ENCODE measurements around the gene ZNF143. TPM values are rescaled to one million over a fixed set of nuclear protein-coding genes. Genes with fewer than 3 reads are reported as not detected.
A peak's percentile ranks its signal among the peaks of the same experiment; 100 is the strongest.

Gene ZNF143
- total and polyA plus RNA-seq, 2 of the 13 experiments (the other 11 are each of a cell fraction or from before 2014, with no cell fraction given) = 22.4 to 35.6 TPM

DNA sequence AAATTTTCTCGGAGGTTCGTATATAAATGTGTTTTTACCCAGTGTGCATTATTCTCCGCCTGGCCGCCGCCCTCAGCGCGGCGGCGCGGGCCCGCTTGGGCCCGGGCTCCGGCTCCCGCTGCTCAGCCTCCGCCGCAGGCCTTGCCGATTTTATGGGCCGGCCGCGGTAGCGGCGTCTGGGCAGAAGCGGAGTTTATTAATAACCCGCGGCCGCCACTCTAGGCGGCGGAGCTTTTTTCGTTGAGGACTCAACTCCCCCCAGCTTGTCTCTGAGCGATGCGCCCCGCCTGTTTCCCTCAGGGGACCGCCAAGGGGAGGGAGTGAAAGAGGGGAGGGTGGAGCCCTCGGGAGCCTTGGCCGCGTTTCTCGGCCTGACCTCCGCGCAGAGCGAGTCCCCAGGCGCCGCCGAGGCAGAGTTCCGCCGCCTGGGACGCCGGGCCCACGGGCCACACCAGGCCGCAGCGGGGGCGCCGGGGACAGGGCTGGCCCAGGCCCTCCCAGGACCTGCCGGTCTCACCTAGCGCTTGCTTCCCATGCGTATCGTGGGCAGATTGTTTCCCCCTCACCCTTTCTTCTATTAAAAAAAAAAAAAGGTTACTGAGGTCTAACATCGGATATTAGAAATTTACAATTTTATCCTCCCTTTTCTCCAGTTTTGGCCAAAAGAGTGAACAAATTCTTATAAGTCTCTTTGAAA lies 399 bp downstream of the ZNF143 start (continued):
- TF ChIP-seq, protein P1, sequence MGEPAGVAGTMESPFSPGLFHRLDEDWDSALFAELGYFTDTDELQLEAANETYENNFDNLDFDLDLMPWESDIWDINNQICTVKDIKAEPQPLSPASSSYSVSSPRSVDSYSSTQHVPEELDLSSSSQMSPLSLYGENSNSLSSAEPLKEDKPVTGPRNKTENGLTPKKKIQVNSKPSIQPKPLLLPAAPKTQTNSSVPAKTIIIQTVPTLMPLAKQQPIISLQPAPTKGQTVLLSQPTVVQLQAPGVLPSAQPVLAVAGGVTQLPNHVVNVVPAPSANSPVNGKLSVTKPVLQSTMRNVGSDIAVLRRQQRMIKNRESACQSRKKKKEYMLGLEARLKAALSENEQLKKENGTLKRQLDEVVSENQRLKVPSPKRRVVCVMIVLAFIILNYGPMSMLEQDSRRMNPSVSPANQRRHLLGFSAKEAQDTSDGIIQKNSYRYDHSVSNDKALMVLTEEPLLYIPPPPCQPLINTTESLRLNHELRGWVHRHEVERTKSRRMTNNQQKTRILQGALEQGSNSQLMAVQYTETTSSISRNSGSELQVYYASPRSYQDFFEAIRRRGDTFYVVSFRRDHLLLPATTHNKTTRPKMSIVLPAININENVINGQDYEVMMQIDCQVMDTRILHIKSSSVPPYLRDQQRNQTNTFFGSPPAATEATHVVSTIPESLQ (CRISPR knock-in tag; conservative IDR thresholded peaks at IDR 0.05) = no peak
- TF ChIP-seq YEATS2 (CRISPR knock-in tag; IDR thresholded peaks at IDR 0.05; ENCODE audit: borderline replicate concordance) (no peak), ZNF562 (CRISPR knock-in tag; IDR thresholded peaks at IDR 0.05; ENCODE audit: borderline replicate concordance) (no peak), SRY (CRISPR knock-in tag; IDR thresholded peaks at IDR 0.05) (peak; percentile 65), PCBP1 (IDR thresholded peaks at IDR 0.05; ENCODE audit: borderline replicate concordance, low read depth, low read length) (no peak), ZNF232 (CRISPR knock-in tag; IDR thresholded peaks at IDR 0.05; ENCODE audit: borderline replicate concordance) (no peak; the same call in 1 of the 2 replicates), RBFOX2 (IDR thresholded peaks at IDR 0.05; ENCODE audit: low read depth, low read length) (peak; percentile 99), BRD4 (CRISPR knock-in tag; IDR thresholded peaks at IDR 0.05) (no peak), MTF2 (CRISPR knock-in tag; IDR thresholded peaks at IDR 0.05; ENCODE audit: borderline replicate concordance) (no peak), ZBTB8A (CRISPR knock-in tag; IDR thresholded peaks at IDR 0.05; ENCODE audit: borderline replicate concordance, low read depth) (no peak), HMG20A (CRISPR knock-in tag; IDR thresholded peaks at IDR 0.05; ENCODE audit: borderline replicate concordance) (no peak), ZNF558 (CRISPR knock-in tag; IDR thresholded peaks at IDR 0.05; ENCODE audit: borderline replicate concordance) (no peak)
- TF ChIP-seq, protein P2, sequence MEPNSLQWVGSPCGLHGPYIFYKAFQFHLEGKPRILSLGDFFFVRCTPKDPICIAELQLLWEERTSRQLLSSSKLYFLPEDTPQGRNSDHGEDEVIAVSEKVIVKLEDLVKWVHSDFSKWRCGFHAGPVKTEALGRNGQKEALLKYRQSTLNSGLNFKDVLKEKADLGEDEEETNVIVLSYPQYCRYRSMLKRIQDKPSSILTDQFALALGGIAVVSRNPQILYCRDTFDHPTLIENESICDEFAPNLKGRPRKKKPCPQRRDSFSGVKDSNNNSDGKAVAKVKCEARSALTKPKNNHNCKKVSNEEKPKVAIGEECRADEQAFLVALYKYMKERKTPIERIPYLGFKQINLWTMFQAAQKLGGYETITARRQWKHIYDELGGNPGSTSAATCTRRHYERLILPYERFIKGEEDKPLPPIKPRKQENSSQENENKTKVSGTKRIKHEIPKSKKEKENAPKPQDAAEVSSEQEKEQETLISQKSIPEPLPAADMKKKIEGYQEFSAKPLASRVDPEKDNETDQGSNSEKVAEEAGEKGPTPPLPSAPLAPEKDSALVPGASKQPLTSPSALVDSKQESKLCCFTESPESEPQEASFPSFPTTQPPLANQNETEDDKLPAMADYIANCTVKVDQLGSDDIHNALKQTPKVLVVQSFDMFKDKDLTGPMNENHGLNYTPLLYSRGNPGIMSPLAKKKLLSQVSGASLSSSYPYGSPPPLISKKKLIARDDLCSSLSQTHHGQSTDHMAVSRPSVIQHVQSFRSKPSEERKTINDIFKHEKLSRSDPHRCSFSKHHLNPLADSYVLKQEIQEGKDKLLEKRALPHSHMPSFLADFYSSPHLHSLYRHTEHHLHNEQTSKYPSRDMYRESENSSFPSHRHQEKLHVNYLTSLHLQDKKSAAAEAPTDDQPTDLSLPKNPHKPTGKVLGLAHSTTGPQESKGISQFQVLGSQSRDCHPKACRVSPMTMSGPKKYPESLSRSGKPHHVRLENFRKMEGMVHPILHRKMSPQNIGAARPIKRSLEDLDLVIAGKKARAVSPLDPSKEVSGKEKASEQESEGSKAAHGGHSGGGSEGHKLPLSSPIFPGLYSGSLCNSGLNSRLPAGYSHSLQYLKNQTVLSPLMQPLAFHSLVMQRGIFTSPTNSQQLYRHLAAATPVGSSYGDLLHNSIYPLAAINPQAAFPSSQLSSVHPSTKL (CRISPR knock-in tag; IDR thresholded peaks at IDR 0.05) = no peak
- TF ChIP-seq, protein P3, sequence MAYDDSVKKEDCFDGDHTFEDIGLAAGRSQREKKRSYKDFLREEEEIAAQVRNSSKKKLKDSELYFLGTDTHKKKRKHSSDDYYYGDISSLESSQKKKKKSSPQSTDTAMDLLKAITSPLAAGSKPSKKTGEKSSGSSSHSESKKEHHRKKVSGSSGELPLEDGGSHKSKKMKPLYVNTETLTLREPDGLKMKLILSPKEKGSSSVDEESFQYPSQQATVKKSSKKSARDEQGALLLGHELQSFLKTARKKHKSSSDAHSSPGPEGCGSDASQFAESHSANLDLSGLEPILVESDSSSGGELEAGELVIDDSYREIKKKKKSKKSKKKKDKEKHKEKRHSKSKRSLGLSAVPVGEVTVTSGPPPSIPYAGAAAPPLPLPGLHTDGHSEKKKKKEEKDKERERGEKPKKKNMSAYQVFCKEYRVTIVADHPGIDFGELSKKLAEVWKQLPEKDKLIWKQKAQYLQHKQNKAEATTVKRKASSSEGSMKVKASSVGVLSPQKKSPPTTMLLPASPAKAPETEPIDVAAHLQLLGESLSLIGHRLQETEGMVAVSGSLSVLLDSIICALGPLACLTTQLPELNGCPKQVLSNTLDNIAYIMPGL (CRISPR knock-in tag; IDR thresholded peaks at IDR 0.05; ENCODE audit: borderline replicate concordance in 1 of 2, low read depth in 1 of 2) = peak in 1 of 2 experiments; percentile 73; a peak in 2 of 4 replicates
- TF ChIP-seq, protein P4, sequence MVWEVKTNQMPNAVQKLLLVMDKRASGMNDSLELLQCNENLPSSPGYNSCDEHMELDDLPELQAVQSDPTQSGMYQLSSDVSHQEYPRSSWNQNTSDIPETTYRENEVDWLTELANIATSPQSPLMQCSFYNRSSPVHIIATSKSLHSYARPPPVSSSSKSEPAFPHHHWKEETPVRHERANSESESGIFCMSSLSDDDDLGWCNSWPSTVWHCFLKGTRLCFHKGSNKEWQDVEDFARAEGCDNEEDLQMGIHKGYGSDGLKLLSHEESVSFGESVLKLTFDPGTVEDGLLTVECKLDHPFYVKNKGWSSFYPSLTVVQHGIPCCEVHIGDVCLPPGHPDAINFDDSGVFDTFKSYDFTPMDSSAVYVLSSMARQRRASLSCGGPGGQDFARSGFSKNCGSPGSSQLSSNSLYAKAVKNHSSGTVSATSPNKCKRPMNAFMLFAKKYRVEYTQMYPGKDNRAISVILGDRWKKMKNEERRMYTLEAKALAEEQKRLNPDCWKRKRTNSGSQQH (CRISPR knock-in tag; IDR thresholded peaks at IDR 0.05; ENCODE audit: low read depth) = no peak
- TF ChIP-seq, protein P5, sequence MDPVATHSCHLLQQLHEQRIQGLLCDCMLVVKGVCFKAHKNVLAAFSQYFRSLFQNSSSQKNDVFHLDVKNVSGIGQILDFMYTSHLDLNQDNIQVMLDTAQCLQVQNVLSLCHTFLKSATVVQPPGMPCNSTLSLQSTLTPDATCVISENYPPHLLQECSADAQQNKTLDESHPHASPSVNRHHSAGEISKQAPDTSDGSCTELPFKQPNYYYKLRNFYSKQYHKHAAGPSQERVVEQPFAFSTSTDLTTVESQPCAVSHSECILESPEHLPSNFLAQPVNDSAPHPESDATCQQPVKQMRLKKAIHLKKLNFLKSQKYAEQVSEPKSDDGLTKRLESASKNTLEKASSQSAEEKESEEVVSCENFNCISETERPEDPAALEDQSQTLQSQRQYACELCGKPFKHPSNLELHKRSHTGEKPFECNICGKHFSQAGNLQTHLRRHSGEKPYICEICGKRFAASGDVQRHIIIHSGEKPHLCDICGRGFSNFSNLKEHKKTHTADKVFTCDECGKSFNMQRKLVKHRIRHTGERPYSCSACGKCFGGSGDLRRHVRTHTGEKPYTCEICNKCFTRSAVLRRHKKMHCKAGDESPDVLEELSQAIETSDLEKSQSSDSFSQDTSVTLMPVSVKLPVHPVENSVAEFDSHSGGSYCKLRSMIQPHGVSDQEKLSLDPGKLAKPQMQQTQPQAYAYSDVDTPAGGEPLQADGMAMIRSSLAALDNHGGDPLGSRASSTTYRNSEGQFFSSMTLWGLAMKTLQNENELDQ (CRISPR knock-in tag; IDR thresholded peaks at IDR 0.05; ENCODE audit: borderline replicate concordance) = no peak
